Right lobe of liver (tissue), 4 donors: ENCODE measurements around the gene GRIPAP1.

ENCODE experiments used
- CTCF ChIP-seq, 4 donors: fragments of 200-600 bp in 3 of 4; fragments of 450-650 bp in 1 of 4; IDR thresholded peaks; one replicate each; pipeline versions ENCODE4 v1.5.1 to v1.8.0; 2016 to 2022; ENCODE audit warnings: antibody characterized with exemption in 4 of 4, mild to moderate bottlenecking in 2 of 4
- POLR2A ChIP-seq: fragments of 450-650 bp; IDR thresholded peaks from one replicate; pipeline ENCODE4 v1.6.1; 2017; ENCODE audit warnings: antibody characterized with exemption, mild to moderate bottlenecking
- donor health status: DM: no; HTN: no; CAD: no.
- donor health status: DM: no; HTN: no; CAD: no.
- donor health status: DM: no; HTN: yes; CAD: no.

- TF ChIP-seq CTCF (IDR thresholded peaks at IDR 0.05): no peak
- no peak for TF ChIP-seq POLR2A
Measured at GRCh38 chrX:48938721-48939425, 63.2 kb downstream of the GRIPAP1 start.
